GM21786 (cell line): ENCODE results near the gene TMEM243.

ENCODE experiments used
- ATAC-seq: cut with Tn5 transposase; IDR thresholded peaks from one replicate; pipeline ENCODE4 v1.9.1; 2021; ENCODE audit not compliant: unreplicated experiment

Gene TMEM243

GRCh38 chr7:87159538-87159937, 60.0 kb downstream of the TMEM243 start:
- no peak for ATAC-seq

GRCh38 chr7:87156709-87157108, 62.8 kb downstream of the TMEM243 start:
- ATAC-seq, result no peak

- ATAC-seq, result no peak
Measured at GRCh38 chr7:87155788-87156187, 63.7 kb downstream of the TMEM243 start.

- ATAC-seq, result no peak
Measured at GRCh38 chr7:87154569-87154968, 65.0 kb downstream of the TMEM243 start.

- no peak for ATAC-seq
Measured at GRCh38 chr7:87154166-87154565, 65.4 kb downstream of the TMEM243 start.

GRCh38 chr7:87152897-87153641, 66.5 kb downstream of the TMEM243 start:
- ATAC-seq, result peak; percentile 7

- peak; percentile 79 for ATAC-seq
Measured at GRCh38 chr7:87152112-87152896, 67.2 kb downstream of the TMEM243 start, which contains the start of gene DMTF1. DMTF1 (plus strand) TSS chr7:87152453; CDS start chr7:87164942, 12,489 bp downstream.

DNA sequence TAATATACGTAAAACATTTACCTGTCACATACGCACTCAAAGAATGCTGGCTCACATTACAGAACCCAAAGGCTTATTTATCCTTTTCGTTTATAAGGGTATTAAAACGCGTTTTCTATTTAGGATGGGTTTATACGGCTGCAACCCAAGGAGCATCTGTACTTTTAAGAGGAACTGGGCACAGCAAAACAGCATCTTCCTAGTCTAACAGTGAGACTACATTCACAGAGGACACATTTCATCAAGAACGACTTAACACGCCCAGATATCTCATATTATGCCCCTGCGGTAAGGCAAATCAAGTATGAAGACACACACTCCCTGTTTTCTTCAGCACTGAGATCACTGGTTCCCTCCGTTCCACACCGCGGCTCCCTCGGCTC, 67.8 kb downstream of the TMEM243 start:
- peak; percentile 31 for ATAC-seq

DNA sequence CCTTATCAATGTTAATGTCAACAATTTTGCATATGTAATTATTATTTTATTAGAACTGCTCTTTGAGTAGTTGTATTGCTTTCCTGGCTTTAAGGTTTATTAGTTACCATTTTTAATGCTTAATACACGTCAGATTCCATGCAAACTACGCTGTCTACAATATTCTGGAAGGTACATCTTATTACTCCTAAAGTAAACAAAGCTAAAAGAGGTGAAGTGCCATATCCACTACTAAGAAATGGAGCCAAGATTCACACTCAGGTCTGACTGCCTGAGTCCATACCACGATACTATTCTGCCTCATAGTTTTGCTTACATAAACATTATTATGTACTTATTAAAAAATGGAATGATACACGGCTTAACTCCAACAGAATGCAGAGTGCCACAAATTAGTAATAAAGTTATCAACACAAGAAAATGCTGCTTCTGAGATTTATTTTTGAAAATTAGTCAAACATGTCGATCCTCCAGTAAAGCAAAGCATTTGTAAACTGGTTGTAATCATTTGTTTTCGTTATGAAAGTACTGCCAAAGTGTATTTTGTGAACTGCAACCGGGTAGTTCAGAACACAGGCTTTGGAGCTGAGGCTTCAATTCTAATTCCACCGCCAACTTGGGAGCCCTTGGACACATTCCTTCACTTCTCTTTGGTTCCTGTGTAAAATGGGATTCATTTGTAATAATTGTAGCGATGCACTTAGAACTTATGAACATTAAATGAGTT, 68.4 kb downstream of the TMEM243 start:
- ATAC-seq, result no peak

GRCh38 chr7:87148332-87148955, 71.1 kb downstream of the TMEM243 start:
- ATAC-seq, result no peak

DNA sequence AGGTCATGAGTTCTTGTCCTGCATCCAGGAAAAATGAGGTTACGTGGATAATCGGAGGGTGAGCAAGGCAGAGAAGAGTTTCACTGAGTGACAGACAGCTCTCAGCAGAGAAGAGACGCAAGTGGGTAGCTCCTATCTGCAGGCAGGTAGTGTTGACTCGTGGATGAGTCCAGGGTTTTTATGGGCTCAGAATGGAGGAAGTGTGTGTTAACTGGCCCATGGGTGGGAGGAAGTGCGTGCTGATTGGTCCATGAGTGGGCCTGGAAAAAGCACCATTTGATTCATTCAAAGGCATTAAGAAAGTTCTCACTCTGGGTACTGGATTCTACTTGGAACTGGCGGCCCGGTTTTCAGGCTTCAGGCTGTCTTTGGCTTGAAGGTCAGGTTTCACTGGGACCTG, 72.0 kb downstream of the TMEM243 start:
- no peak for ATAC-seq

DNA sequence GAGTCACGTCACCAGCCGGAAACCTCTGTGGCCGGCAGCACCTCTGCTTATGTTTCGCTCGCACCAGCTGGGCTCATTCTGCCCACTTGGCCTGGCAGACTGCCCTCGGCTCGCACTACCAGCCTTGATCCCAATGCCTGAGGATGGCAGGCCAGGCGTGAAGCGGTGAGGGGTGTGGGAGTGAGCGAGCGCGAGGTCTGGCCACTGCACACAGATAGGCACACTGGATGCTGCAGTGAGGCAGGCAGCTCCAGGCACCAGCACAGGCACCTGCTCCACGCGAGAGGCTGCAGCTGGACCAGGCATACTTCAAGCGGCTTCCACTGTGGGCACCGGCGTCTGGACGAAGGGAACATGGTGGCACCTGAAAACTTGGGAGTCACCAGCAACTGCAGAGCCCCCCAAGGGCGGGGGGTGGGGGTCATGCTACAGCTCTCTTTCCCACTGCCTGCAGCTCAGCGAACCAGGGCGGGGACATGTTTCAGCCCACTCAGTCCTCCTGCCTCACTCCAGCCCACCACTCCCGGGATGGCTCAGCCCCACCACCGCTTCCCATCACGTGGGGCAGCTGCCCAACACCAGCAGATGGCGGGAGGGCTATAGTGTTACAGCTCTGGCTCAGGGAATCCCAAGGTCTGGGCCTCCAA, 72.7 kb downstream of the TMEM243 start:
- no peak for ATAC-seq
